Karpas-422 (cell line): ENCODE results near the gene DENND11. TPM values are rescaled to one million over a fixed set of nuclear protein-coding genes. Genes with fewer than 3 reads are reported as not detected.

Source experiments
- DNase-seq: peaks from one replicate; pipeline ENCODE4 v3.0.0-alpha.2; 2015
- H2AFZ ChIP-seq: fragments of 200-600 bp; sonication (generic); 2 replicates; pipeline ENCODE4 v1.6.1; 2014; ENCODE audit warnings: antibody characterized with exemption, low read length, mixed read lengths
- H3K27ac ChIP-seq: fragments of 200-600 bp; sonication (generic); 2 replicates; pipeline ENCODE4 v1.5.1; 2014; ENCODE audit warnings: mild to moderate bottlenecking, low read length, moderate library complexity
- H3K27me3 ChIP-seq: fragments of 200-600 bp; sonication (generic); 2 replicates; pipeline ENCODE4 v1.6.1; 2014; ENCODE audit warnings: low read length, mixed read lengths
- H3K36me3 ChIP-seq: fragments of 200-600 bp; sonication (generic); 2 replicates; pipeline ENCODE4 v1.6.1; 2014; ENCODE audit warnings: low read length, mixed read lengths; ENCODE audit not compliant: insufficient read depth
- H3K4me1 ChIP-seq: fragments of 200-600 bp; sonication (generic); 2 replicates; pipeline ENCODE4 v1.6.1; 2014; ENCODE audit warnings: mild to moderate bottlenecking, low read length, mixed read lengths
- H3K4me2 ChIP-seq: fragments of 200-600 bp; sonication (generic); 2 replicates; pipeline ENCODE4 v1.6.1; 2014; ENCODE audit warnings: low read length, low read depth, mild to moderate bottlenecking; ENCODE audit not compliant: poor library complexity, severe bottlenecking
- H3K4me3 ChIP-seq: fragments of 200-600 bp; sonication (generic); 2 replicates; pipeline ENCODE4 v1.5.1; 2014; ENCODE audit warnings: mild to moderate bottlenecking, antibody characterized with exemption, low read length, mixed read lengths
- H3K79me2 ChIP-seq: fragments of 200-600 bp; sonication (generic); 2 replicates; pipeline ENCODE4 v1.6.1; 2014; ENCODE audit warnings: mild to moderate bottlenecking, low read length, mixed read lengths
- H3K9ac ChIP-seq: fragments of 200-600 bp; sonication (generic); 2 replicates; pipeline ENCODE4 v1.6.0; 2014; ENCODE audit warnings: low read length
- H3K9me2 ChIP-seq: fragments of 200-600 bp; sonication (generic), shearing (Covaris generic); replicated peaks from 2 replicates; pipeline ENCODE4 v1.6.0; 2014; ENCODE audit warnings: mild to moderate bottlenecking, low read length, moderate library complexity; ENCODE audit not compliant: insufficient read depth
- H3K9me3 ChIP-seq: fragments of 300-700, 200-600 bp; sonication (generic); 2 replicates; pipeline ENCODE4 v1.6.1; 2014; ENCODE audit warnings: low read length, mixed read lengths
- H4K20me1 ChIP-seq: fragments of 200-600 bp; sonication (generic); 2 replicates; pipeline ENCODE4 v1.6.1; 2014; ENCODE audit warnings: mild to moderate bottlenecking, antibody characterized with exemption, low read length, low read depth; ENCODE audit not compliant: insufficient read depth
- small RNA-seq: library from RNA; depleted of rRNA; stranded (forward); fragments of <200 nt; gene quantifications from one replicate; pipeline ENCODE3, GENCODE V24; 2014
- total RNA-seq: library from RNA; depleted of rRNA; stranded (reverse); fragments of >200 nt; shearing (Covaris generic); gene quantifications from 2 replicates; pipeline ENCODE4 v1.2.3, GENCODE V29; 2014; ENCODE audit warnings: low replicate concordance; rRNA removed

Gene DENND11
- total RNA-seq, 1 experiment from 2014 or later = 17.9 TPM

- Histone ChIP-seq H3K9me2 (no peaks in the 10 kb centered on the region), H3K27me3 (no peaks in the 10 kb centered on the region), H3K27ac (no peak overlapping the region), H4K20me1 (no peaks in the 10 kb centered on the region), H3K9ac (no peak overlapping the region), H3K36me3 (0 out of 2 replicates have a peak, but pooled peaks cover 6% of the 10 kb centered on the region), H2AFZ (no peak overlapping the region), H3K4me1 (peaks cover 15% of the 10 kb centered on the region), H3K79me2 (no peaks in the 10 kb centered on the region), H3K4me3 (no peak overlapping the region), H3K9me3 (no peaks in the 10 kb centered on the region), H3K4me2 (no peak overlapping the region)
- DNase-seq = no peak
Measured at GRCh38 chr7:141659501-141659900, 42.5 kb downstream of the DENND11 start.

- Histone ChIP-seq H3K4me3 (no peak overlapping the region), H2AFZ (no peak overlapping the region), H3K27me3 (no peaks in the 10 kb centered on the region), H4K20me1 (no peaks in the 10 kb centered on the region), H3K36me3 (0 out of 2 replicates have a peak, but pooled peaks cover 5% of the 10 kb centered on the region), H3K4me2 (no peak overlapping the region), H3K9me2 (no peaks in the 10 kb centered on the region), H3K79me2 (no peaks in the 10 kb centered on the region), H3K9ac (no peak overlapping the region), H3K4me1 (peaks cover 11% of the 10 kb centered on the region), H3K27ac (no peak overlapping the region), H3K9me3 (no peaks in the 10 kb centered on the region)
- peak; percentile 83 for DNase-seq
Measured at GRCh38 chr7:141654551-141654950, 47.4 kb downstream of the DENND11 start.

- Histone ChIP-seq H3K4me3 (no peak overlapping the region), H3K36me3 (0 out of 2 replicates have a peak, but pooled peaks cover 5% of the 10 kb centered on the region)
Measured at GRCh38 chr7:141652691-141653090, 49.3 kb downstream of the DENND11 start.

More at GRCh38 chr7:141652691-141653090, 49.3 kb downstream of the DENND11 start:
- no peaks in the 10 kb centered on the region for H3K79me2 ChIP-seq
- no peak overlapping the region for H3K27ac ChIP-seq
- no peaks in the 10 kb centered on the region for H3K9me3 ChIP-seq
- no peak for DNase-seq
- H3K9ac ChIP-seq = no peak overlapping the region
- no peak overlapping the region for H2AFZ ChIP-seq
- no peaks in the 10 kb centered on the region for H3K9me2 ChIP-seq
- no peaks in the 10 kb centered on the region for H4K20me1 ChIP-seq
- no peaks in the 10 kb centered on the region for H3K27me3 ChIP-seq
- H3K4me1 ChIP-seq = peaks cover 26% of the 10 kb centered on the region
- H3K4me2 ChIP-seq = no peak overlapping the region

Small RNAs within 50 kb of the gene (small RNA-seq; reads per million reads assigned to genes)
- gene RNU1-82P = not detected

Other genes with a start within 250 kb of the DENND11 start
- gene AGK, start 150.8 kb downstream of the DENND11 start, total RNA-seq = 48.9 and 53.0 TPM in 2 replicates
- gene WEE2, start 6.2 kb upstream of the DENND11 start, total RNA-seq = 0.04 TPM in 1 of 2 replicates, not detected in the other
- gene SSBP1, start 36.2 kb upstream of the DENND11 start, total RNA-seq = 176 and 231 TPM in 2 replicates
- 0.94 and 1.0 TPM in 2 replicates for gene TAS2R3, start 61.9 kb upstream of the DENND11 start, total RNA-seq
- gene TAS2R4, start 74.5 kb upstream of the DENND11 start, total RNA-seq = 0.43 and 1.3 TPM in 2 replicates
- gene TAS2R5, start 88.1 kb upstream of the DENND11 start, total RNA-seq = 0.90 and 2.5 TPM in 2 replicates
- gene PRSS37, start 139.3 kb upstream of the DENND11 start, total RNA-seq = not detected in 2 replicates
- gene OR9A4, start 214.2 kb upstream of the DENND11 start, total RNA-seq = not detected in 2 replicates
- gene CLEC5A, start 244.8 kb upstream of the DENND11 start, total RNA-seq = not detected in 2 replicates